ENCODE measurements around the gene ABHD14A.

Gene ABHD14A

GRCh38 chr3:51957520-51958205 lies 17.2 kb upstream of the ABHD14A start:
- DNase-seq (ENCODE audit: low read depth, low spot score): no peak

GRCh38 chr3:51958603-51959521 lies 16.0 kb upstream of the ABHD14A start:
- DNase-seq (ENCODE audit: low read depth, low spot score): no peak

- DNase-seq (ENCODE audit: low read depth, low spot score): no peak
Observed at GRCh38 chr3:51959651-51960050, 15.2 kb upstream of the ABHD14A start.

GRCh38 chr3:51960386-51960785 lies 14.5 kb upstream of the ABHD14A start:
- DNase-seq (ENCODE audit: low read depth, low spot score): no peak

GRCh38 chr3:51961011-51961410 lies 13.9 kb upstream of the ABHD14A start:
- no peak for DNase-seq (ENCODE audit: low read depth, low spot score)

- DNase-seq (ENCODE audit: low read depth, low spot score): no peak
Observed at GRCh38 chr3:51961602-51962569, 13.0 kb upstream of the ABHD14A start.

GRCh38 chr3:51962854-51963530 lies 11.9 kb upstream of the ABHD14A start:
- DNase-seq (ENCODE audit: low read depth, low spot score): no peak

GRCh38 chr3:51963951-51964451 lies 10.9 kb upstream of the ABHD14A start:
- no peak for DNase-seq (ENCODE audit: low read depth, low spot score)

GRCh38 chr3:51964521-51964920 lies 10.3 kb upstream of the ABHD14A start:
- no peak for DNase-seq (ENCODE audit: low read depth, low spot score)

- no peak for DNase-seq (ENCODE audit: low read depth, low spot score)
Observed at GRCh38 chr3:51966016-51966415, 8.8 kb upstream of the ABHD14A start.

GRCh38 chr3:51966486-51966885 lies 8.4 kb upstream of the ABHD14A start:
- DNase-seq (ENCODE audit: low read depth, low spot score): peak; percentile 25

- DNase-seq (ENCODE audit: low read depth, low spot score): no peak
Observed at GRCh38 chr3:51966922-51967383, 7.9 kb upstream of the ABHD14A start.

GRCh38 chr3:51967384-51968169 lies 7.3 kb upstream of the ABHD14A start, which contains the start of gene PCBP4:
Gene PCBP4, minus strand, starts transcription at chr3:51967454. Its CDS starts 6,214 bp downstream, at chr3:51961240.
- DNase-seq (ENCODE audit: low read depth, low spot score): peak; percentile 80

- DNase-seq (ENCODE audit: low read depth, low spot score): no peak
Observed at GRCh38 chr3:51968170-51968775, 6.6 kb upstream of the ABHD14A start.

- DNase-seq (ENCODE audit: low read depth, low spot score): no peak
Observed at GRCh38 chr3:51968883-51969678, 5.8 kb upstream of the ABHD14A start.

GRCh38 chr3:51969841-51970240 lies 5.0 kb upstream of the ABHD14A start:
- no peak for DNase-seq (ENCODE audit: low read depth, low spot score)

GRCh38 chr3:51970606-51971300 lies 4.1 kb upstream of the ABHD14A start:
- no peak for DNase-seq (ENCODE audit: low read depth, low spot score)

GRCh38 chr3:51971350-51971749 lies 3.5 kb upstream of the ABHD14A start:
- no peak for DNase-seq (ENCODE audit: low read depth, low spot score)

Measured in astrocyte of the hippocampus (primary cell).